ENCODE results near the gene IMP4. TPM values are rescaled to one million over a fixed set of nuclear protein-coding genes. Genes with fewer than 3 reads are reported as not detected.

Gene IMP4
- total and polyA plus RNA-seq, 2 of the 8 experiments (the other 6 are each of a cell fraction or from before 2014, with no cell fraction given): 96.8 to 194 TPM

DNA sequence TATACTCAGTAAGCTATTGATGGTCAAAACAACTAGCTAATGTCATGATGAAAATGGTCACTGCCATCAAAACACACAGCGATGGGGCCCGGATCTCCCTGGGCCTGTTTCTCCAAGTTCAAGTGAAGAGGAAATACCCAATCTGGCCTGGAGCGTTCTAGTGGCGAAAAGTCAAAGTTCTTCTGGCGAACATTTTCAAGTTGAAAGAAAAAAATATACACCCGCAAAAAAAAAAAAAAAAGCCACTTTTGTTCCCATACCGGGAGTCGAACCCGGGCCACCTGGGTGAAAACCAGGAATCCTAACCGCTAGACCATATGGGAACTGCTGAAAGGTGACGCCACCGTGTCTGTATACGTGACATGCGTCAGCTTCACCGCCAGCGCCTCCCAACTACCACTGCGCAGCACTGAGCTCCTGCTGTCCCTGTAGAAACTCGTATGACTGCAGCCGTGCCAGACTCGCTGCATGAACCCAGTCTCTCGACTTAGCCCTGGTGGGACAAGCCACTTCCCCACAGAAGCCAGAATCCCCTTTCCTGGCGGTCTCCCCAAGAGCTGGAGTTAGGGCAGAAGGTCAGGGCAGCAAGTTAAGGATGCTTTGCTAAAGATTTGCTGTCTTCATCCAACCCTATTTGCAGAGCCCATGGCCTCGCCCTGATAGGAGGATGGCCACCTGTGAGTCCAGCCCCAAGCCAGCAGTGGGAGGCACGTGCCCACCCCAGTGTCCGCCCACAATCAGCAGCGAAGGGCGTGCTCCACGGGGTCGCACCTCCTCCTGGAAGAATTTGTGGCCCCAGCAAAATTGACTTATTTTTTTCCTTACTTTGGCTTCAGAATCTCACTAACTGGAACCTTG is 5.6 kb upstream of the IMP4 start (continued):
- no peak for TF ChIP-seq EP300 (IDR thresholded peaks at IDR 0.05; ENCODE audit: borderline replicate concordance in 1 of 2, low read depth in 2 of 2, low read length in 2 of 2)
- TF ChIP-seq GABPA (IDR thresholded peaks at IDR 0.05; ENCODE audit: borderline replicate concordance, insufficient read depth, low read length): no peak
- TF ChIP-seq CHD2 (IDR thresholded peaks at IDR 0.05; ENCODE audit: low read length): peak; percentile 40; the same call in 1 of the 2 replicates
- TF ChIP-seq CEBPB (IDR thresholded peaks at IDR 0.05; ENCODE audit: low read depth, low read length): peak; percentile 66; the same call in 1 of the 2 replicates
- TF ChIP-seq SP4 (IDR thresholded peaks at IDR 0.05; ENCODE audit: low read length): no peak
- TF ChIP-seq SP1 (IDR thresholded peaks at IDR 0.05; ENCODE audit: low read depth, low read length): no peak
- peak; percentile 86 for TF ChIP-seq POLR2AphosphoS5 (IDR thresholded peaks at IDR 0.05; ENCODE audit: low read depth, low read length)
- TF ChIP-seq EGR1 (IDR thresholded peaks at IDR 0.05; ENCODE audit: borderline replicate concordance, low read depth, low read length): 0 out of 2 replicates have a peak, but pooled peaks have one; percentile 32
- no peak for TF ChIP-seq HDAC2 (IDR thresholded peaks at IDR 0.05; ENCODE audit: borderline replicate concordance in 1 of 2, low read depth in 2 of 2, low read length in 2 of 2)
- TF ChIP-seq BRCA1 (IDR thresholded peaks at IDR 0.05; ENCODE audit: low read depth, low read length): no peak
- TF ChIP-seq PHF8 (conservative IDR thresholded peaks at IDR 0.05; ENCODE audit: low read depth, low read length): peak; percentile 46; the same call in 1 of the 2 replicates
- TF ChIP-seq JUN (IDR thresholded peaks at IDR 0.05; ENCODE audit: low read depth, low read length): no peak
- TF ChIP-seq MAFK (IDR thresholded peaks at IDR 0.05; ENCODE audit: low read depth, low read length): peak; percentile 72; the same call in 1 of the 2 replicates
- TF ChIP-seq CREB1 (IDR thresholded peaks at IDR 0.05): peak; percentile 73
- TF ChIP-seq KDM4A (IDR thresholded peaks at IDR 0.05; ENCODE audit: low read depth, low read length, severe bottlenecking): peak; percentile 91
- no peak for TF ChIP-seq EZH2 (IDR thresholded peaks at IDR 0.05; ENCODE audit: low read depth, low read length, severe bottlenecking)
- TF ChIP-seq TAF1 (IDR thresholded peaks at IDR 0.05; ENCODE audit: low read depth, low read length): no peak; the same call in none of the 2 replicates
- no peak for TF ChIP-seq HDAC6 (IDR thresholded peaks at IDR 0.05; ENCODE audit: low read depth, low read length)
- TF ChIP-seq RNF2 (IDR thresholded peaks at IDR 0.05; ENCODE audit: borderline replicate concordance, low read depth, low read length, missing control alignments, poor library complexity, severe bottlenecking): no peak
- TF ChIP-seq, protein P1, sequence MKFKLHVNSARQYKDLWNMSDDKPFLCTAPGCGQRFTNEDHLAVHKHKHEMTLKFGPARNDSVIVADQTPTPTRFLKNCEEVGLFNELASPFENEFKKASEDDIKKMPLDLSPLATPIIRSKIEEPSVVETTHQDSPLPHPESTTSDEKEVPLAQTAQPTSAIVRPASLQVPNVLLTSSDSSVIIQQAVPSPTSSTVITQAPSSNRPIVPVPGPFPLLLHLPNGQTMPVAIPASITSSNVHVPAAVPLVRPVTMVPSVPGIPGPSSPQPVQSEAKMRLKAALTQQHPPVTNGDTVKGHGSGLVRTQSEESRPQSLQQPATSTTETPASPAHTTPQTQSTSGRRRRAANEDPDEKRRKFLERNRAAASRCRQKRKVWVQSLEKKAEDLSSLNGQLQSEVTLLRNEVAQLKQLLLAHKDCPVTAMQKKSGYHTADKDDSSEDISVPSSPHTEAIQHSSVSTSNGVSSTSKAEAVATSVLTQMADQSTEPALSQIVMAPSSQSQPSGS (IDR thresholded peaks at IDR 0.05; ENCODE audit: low read length): no peak
- TF ChIP-seq CTBP2 (IDR thresholded peaks at IDR 0.05; ENCODE audit: borderline replicate concordance, insufficient read depth, insufficient read length, low read length): no peak
- TF ChIP-seq YY1 (IDR thresholded peaks at IDR 0.05; ENCODE audit: low read depth, low read length): no peak

All from H1 (cell line).